Urothelium cell line (cell line): ENCODE results near the gene IFT27.

Experiments used
- DNase-seq: peaks from one replicate; pipeline ENCODE4 v3.0.0; 2011; ENCODE audit warnings: low spot score, mixed read lengths
- FAIRE-seq: peaks from 2 replicates; lab custom pipeline; 2011; peaks lifted over from hg19 to GRCh38; lab: Jason Lieb, UNC

Gene IFT27, protein sequence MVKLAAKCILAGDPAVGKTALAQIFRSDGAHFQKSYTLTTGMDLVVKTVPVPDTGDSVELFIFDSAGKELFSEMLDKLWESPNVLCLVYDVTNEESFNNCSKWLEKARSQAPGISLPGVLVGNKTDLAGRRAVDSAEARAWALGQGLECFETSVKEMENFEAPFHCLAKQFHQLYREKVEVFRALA

DNA sequence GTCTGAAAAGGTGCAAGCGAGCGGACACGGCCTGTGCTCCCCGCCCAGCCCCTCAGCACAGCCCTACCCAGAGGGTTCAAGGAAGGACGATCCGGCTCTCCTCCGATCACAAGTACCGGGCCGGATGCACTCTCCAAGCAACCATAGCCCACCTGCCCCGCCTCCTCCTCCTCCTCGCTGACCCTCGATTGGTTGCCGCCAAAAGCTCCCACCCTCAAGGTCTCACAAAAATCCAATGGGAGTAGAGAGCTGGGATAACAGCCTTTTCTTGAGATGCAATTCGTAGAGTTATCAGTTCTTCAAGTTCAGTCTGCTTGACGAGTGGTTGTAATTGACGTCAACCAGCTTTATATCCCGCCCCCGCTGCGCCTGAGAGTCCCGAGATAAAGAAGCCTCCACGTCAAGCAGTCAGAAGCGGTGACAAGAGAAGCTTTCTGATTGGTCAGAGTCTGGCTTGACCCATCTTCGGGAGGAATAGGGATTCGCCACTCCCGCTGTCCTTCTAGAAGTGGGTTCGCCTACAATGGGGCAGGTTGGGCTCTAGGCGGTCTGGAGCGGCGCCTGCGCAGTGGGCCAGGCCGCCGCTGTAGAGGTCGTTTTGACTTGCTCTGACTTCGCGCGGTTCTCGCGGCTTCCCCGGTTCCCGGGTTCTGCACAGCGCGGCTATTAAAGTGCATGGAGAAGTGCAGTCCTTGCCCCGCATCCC is at the start of gene IFT27:
Gene IFT27 (minus strand): TSS at position 156 of the 706 bp plus-strand sequence. CDS start 412 bp downstream, outside the sequence.
- peak; percentile 100 for DNase-seq
- FAIRE-seq, result peak; percentile 93

DNA sequence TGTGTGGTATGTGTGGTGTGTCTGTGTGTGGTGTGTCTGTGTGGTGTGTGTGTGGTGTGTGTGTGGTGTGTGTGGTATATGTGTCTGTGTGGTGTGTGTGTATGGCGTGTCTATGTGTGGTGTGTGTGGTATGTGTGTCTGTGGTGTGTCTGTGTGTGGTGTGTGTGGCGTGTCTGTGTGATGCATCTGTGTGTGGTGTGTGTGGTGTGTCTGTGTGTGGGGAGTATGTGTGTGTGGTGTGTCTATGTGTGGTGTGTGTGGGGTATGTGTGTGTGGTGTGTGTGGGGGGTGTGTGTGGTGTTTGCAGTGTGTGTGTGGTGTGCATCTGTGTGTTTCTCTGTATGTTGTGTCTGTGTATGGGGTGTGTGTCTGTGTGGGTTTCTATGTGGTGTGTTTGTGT is 48.7 kb upstream of the IFT27 start:
- DNase-seq, result no peak
- FAIRE-seq, result peak; percentile 100

DNA sequence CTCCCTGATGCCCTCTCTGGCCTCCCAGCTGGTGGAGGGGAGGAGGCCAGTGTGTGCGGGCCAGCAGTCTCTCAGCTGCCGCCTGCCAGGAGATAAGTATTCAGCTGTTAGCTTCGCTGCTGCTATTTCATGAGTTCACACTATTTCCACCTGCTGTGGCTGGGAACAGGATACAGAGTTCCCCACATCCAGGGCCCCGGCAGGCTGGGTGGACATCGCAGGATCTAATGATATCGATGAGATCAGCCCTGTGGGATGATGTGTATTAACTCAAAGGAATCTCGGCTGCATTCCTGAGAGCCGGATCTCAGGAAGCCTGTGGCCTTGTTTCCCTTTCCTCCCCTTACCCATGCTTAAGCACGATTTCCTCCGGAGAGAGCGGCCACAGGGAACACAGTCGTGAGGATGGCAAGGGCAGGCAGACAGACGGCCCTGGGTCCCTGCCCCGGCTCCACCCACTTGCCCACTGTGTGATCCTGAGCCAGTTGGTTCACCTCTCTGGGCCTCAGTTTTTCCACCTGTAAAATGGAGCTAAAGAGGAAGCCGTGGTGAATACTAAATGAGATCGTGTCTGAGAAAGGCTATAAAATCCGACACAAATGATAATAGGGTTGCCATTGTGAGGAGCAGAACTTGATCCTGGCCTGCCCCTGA is 47.4 kb upstream of the IFT27 start:
- FAIRE-seq (peak; percentile 87), DNase-seq (peak; percentile 71)

- no peak for FAIRE-seq
- no peak for DNase-seq
These were observed 46.7 kb upstream of the IFT27 start for GRCh38 chr22:36822581-36822980.

DNA sequence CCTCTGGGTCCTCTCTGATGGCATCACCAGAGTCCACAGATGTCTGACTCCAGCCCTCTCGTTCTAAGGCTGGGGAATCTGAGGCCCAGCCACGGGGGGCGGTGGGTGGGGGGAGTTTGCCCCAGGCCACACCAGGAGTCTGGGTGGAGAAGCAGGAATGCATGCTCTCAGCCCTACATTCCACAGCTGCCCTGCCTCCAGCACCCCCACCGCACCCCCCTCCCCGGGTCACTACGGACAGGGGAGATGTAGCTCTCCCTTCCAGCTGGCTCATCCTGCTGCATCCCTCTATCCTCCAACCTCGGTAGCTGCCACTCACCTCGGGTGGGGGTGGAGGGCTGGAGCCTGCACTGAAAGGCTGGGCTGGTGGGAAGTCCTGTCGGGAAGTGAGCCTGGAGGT is 43.2 kb upstream of the IFT27 start:
- DNase-seq, result peak; percentile 53
- peak; percentile 89 for FAIRE-seq

DNA sequence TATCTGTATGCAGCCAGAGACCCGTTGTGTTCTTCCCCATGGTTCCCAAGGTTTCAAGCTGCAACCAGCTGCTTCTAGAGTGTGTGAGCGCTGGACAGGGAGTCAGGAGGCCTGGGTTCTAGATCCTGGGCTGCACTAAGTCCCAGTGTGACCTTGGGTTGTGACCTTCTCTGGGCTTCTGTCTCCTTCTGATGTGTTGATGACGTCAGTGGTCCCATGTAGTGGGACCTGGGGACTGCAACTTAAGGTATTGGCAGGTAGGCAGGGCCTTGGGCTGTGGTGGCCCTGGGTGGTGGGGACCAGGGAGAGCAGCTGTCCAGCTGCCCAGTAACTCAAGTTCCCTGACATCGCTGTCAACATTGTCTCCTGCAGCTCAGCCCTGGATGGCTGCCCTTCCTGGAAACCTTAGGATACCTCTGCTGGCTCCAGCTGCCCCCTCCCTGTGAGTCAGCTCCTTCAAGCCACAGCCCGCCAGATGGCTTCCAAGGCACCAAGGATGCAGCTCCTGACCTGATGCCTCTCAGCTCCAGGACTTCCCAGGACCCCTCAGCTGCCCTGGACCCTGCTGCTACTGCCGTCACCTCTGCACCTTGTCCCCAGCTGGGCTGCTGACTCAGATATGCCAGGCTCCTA is 42.2 kb upstream of the IFT27 start:
- peak; percentile 48 for FAIRE-seq

DNA sequence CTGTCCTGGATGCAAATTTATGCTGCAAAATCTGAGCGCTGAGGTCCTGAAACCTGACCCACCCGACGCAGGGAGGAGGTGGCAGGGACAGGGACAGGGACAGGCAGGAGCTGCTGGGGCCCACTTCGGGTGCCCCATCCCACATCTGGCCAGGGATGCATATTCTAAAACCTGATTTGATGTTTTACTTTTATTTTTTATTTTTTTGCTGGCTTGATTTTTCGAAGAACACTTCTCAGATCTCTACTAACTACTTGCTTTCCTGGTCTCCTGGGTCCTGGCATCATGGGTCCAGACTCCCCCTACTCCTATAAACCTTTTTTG is 41.6 kb upstream of the IFT27 start:
- DNase-seq (no peak), FAIRE-seq (no peak)

More for the DNA sequence above, 42.2 kb upstream of the IFT27 start:
- peak; percentile 75 for DNase-seq

- FAIRE-seq (peak; percentile 79), DNase-seq (peak; percentile 81)
These were observed 41.0 kb upstream of the IFT27 start, which contains the start of gene PVALB for GRCh38 chr22:36816636-36817524. Gene PVALB (minus strand): TSS chr22:36817035. CDS start chr22:36817005, 30 bp downstream.

DNA sequence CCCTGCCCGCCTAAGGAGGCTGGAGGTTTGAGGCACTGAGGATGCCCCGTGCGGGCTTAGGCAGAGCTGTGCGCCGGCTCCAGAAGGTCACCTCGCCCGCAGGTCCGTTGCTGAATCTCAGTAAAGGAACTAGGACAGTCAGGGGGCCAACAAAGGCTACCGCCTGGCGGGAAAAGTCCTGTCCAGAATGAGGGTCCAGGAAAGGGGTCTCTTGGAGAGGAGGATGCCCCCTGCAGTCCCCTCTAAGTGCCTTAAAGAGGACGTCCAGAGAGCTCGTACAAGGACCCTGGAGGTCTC is 40.4 kb upstream of the IFT27 start:
- FAIRE-seq (no peak), DNase-seq (no peak)

DNA sequence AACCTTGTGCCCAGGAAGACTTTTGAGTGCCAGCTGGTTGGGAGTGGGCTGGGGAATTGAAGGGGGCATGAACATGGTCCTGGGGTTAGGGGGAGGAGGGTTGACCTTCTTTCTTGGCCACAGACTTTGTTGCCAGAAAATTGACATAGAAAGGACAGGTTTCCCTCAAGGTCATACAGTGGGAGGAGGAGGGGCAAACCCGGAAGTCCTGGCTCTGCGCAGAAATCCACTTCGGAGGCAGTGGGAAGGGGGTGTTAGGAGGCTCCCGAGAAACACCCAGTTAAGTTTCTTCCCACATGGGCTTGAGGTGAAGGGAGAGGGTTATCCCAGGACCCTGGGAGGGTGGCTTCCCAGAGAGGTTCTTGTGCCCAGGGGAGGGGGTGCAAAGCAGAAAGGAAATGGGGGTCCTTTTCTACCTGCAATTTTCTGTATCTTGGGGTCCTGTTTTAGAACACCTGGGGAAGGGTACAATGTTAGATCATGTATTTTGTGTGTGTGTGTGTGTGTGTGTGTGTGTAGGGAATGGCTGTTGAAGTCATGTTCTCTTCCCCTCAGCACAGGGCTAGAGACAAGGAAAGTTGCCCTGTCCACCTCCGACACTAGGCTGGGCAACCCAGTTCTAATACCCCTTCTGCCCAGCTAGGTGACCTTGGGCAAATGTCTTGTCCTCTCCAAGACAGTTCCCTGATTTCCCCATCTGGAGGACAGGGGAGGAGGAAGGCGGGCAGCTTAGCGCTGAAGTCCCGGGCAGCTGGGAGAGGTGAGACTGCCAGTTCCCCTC is 39.8 kb upstream of the IFT27 start:
- no peak for DNase-seq
- FAIRE-seq, result no peak

GRCh38 chr22:36814801-36815200 is 38.9 kb upstream of the IFT27 start:
- DNase-seq (no peak), FAIRE-seq (no peak)

- FAIRE-seq, result no peak
- no peak for DNase-seq
These were observed 35.3 kb upstream of the IFT27 start for GRCh38 chr22:36811094-36811800.

GRCh38 chr22:36809351-36809750 is 33.4 kb upstream of the IFT27 start:
- FAIRE-seq (no peak), DNase-seq (no peak)

GRCh38 chr22:36808721-36809344 is 32.9 kb upstream of the IFT27 start:
- DNase-seq, result no peak
- FAIRE-seq, result no peak

DNA sequence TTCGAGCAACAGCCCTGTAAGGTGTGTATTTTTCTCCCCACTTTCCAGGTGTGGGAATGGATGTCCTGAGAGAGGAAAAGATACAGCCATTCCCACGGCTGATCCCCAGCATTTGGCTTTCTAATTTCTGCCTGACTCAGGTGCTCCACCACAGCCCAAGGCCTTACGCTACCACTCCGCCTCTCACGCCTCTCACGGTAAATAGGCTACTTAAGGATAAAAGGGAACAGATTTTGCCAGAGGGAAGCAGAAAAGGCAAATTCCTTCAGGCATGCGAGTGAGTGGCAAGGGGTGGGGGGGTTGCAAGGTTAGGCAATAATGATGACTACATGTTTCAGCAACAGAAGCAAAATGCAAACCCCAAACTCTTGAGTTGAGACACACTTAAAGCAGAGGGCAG is 31.7 kb upstream of the IFT27 start:
- no peak for DNase-seq
- FAIRE-seq, result no peak

- DNase-seq (no peak), FAIRE-seq (no peak)
These were observed 30.9 kb upstream of the IFT27 start for GRCh38 chr22:36806835-36807234.

GRCh38 chr22:36803358-36803757 is 27.4 kb upstream of the IFT27 start:
- DNase-seq (no peak), FAIRE-seq (peak; percentile 23)

DNA sequence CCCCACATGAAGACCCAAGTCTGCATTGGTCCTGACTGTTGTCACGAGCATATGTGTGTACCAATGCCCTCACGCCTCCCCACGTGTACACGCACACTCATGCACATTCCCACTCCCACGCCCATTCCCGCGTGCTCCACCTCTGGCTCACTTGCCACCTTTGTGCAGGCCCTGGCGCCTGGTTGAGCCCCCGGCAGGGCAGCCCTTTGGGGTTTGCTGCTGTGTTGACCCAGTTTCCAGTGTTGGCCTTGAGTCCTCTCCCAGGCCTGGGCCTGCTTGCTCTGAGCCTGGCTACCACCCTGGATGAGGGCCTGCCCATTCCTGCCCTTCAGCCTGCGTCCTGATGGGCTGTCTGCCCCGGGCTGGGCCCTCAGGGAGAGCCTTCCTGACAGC is 22.8 kb upstream of the IFT27 start:
- no peak for FAIRE-seq
- no peak for DNase-seq
